Nephron (organoid): Measurements from ENCODE around the gene ERC1.

Experiments used
- H3K27ac Mint-ChIP-seq, 3 experiments: 2 replicates each; pipeline ENCODE4 v1.8.0; 2020; ENCODE audit warnings: mixed read lengths in 3 of 3, mild to moderate bottlenecking in 2 of 3, moderate library complexity in 1 of 3
- H3K27me3 Mint-ChIP-seq: 2 replicates; pipeline ENCODE4 v1.8.0; 2021; ENCODE audit warnings: low read depth, mild to moderate bottlenecking, moderate library complexity, mixed read lengths
- H3K36me3 Mint-ChIP-seq: 2 replicates; pipeline ENCODE4 v1.8.0; 2020; ENCODE audit warnings: low read depth, mixed read lengths
- H3K4me1 Mint-ChIP-seq: 2 replicates; pipeline ENCODE4 v1.8.0; 2020; ENCODE audit warnings: mixed read lengths
- H3K4me3 Mint-ChIP-seq, 3 experiments: 2 replicates each; pipeline ENCODE4 v1.8.0; 2020; ENCODE audit warnings: mild to moderate bottlenecking in 3 of 3, mixed read lengths in 3 of 3, moderate library complexity in 2 of 3
- H3K9me3 Mint-ChIP-seq: 2 replicates; pipeline ENCODE4 v1.8.0; 2020; ENCODE audit warnings: mixed read lengths
- TF ChIP-seq, protein P1 (sequence below), 3 experiments: fragments of 200-600 bp; sonication (generic); IDR thresholded peaks; one replicate each; pipeline ENCODE4 v1.5.0; 2021; ENCODE audit warnings: antibody characterized with exemption in 3 of 3; ENCODE audit not compliant: unreplicated experiment in 3 of 3

The ERC1 gene

DNA sequence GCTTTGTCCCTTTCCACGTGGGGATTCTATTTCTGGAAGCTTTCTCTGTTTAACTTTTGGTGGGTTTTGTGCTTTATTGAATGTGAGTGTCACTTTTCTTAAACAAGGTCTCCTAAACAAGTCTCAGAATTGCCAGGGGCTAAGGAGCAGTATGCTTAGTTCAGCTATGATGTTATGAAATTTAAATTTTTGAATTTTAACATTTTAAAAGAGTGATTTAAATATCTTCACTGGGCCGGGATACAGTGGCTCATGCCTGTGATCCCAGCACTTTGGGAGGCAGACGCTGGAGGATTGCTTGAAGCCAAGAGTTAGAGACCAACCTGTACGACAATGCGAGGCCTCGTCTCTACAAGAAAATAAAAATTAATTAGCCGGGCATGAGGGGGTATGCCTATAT is 276.2 kb downstream of the ERC1 start:
- H3K9me3 Mint-ChIP-seq, result no peaks in the 10 kb centered on the region
- H3K4me1 Mint-ChIP-seq, result no peaks in the 10 kb centered on the region
- H3K27me3 Mint-ChIP-seq, result no peaks in the 10 kb centered on the region
- no peak overlapping the region for H3K27ac Mint-ChIP-seq
- peaks cover 20% of the 10 kb centered on the region for H3K36me3 Mint-ChIP-seq
- TF ChIP-seq, protein P1, sequence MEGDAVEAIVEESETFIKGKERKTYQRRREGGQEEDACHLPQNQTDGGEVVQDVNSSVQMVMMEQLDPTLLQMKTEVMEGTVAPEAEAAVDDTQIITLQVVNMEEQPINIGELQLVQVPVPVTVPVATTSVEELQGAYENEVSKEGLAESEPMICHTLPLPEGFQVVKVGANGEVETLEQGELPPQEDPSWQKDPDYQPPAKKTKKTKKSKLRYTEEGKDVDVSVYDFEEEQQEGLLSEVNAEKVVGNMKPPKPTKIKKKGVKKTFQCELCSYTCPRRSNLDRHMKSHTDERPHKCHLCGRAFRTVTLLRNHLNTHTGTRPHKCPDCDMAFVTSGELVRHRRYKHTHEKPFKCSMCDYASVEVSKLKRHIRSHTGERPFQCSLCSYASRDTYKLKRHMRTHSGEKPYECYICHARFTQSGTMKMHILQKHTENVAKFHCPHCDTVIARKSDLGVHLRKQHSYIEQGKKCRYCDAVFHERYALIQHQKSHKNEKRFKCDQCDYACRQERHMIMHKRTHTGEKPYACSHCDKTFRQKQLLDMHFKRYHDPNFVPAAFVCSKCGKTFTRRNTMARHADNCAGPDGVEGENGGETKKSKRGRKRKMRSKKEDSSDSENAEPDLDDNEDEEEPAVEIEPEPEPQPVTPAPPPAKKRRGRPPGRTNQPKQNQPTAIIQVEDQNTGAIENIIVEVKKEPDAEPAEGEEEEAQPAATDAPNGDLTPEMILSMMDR (IDR thresholded peaks at IDR 0.05; ENCODE audit: unreplicated experiment in 3 of 3), result no peak
- no peak overlapping the region for H3K4me3 Mint-ChIP-seq

DNA sequence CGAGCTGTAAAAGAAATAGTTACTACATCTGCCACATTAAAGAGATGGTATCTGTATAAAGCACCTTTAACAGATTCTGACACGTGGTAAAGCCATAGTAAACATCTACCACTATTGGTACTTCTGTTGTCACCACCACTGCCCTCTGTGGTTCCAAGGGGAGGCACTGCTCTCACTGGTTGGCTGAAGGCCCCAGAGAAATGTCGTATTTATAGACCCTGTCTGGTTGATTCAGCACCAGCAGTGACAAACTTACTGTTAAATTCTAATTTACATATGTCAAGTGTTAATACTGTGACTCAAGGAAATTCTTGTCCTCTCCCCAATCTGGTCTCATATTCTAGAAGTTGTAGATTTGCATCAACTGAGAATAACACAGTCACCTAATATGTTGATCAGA is 281.1 kb downstream of the ERC1 start:
- no peak overlapping the region for H3K27ac Mint-ChIP-seq

DNA sequence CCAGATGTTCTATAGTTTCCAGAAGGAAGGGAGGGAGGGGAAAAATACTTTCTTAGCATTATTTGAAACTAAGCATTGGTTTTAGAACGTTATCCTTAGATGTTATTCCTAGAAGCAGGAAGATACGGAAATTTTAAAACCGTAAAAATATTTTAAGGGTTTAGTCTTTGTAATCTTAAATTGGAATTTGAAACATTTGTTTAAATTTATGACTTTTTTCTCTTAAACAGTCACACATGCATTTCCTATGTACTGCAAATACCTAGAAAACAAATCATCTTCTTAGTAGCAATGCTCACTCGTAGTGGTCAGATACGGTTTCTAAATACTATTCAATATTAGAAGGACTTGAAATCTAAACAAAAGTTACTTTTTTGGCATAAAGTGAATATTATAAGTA is 282.0 kb downstream of the ERC1 start:
- H3K27me3 Mint-ChIP-seq, result no peaks in the 10 kb centered on the region
- H3K36me3 Mint-ChIP-seq, result peaks cover 12% of the 10 kb centered on the region
- TF ChIP-seq, protein P1 (IDR thresholded peaks at IDR 0.05; ENCODE audit: unreplicated experiment in 3 of 3), result no peak
- H3K9me3 Mint-ChIP-seq, result no peaks in the 10 kb centered on the region
- H3K4me1 Mint-ChIP-seq, result peaks cover 7% of the 10 kb centered on the region
- H3K4me3 Mint-ChIP-seq, result no peak overlapping the region
- H3K27ac Mint-ChIP-seq, result no peak overlapping the region

More for the DNA sequence above, 281.1 kb downstream of the ERC1 start:
- Mint-ChIP-seq H3K36me3 (peaks cover 12% of the 10 kb centered on the region), H3K4me3 (no peak overlapping the region), H3K4me1 (no peaks in the 10 kb centered on the region), H3K27me3 (no peaks in the 10 kb centered on the region), H3K9me3 (no peaks in the 10 kb centered on the region)
- TF ChIP-seq, protein P1 (IDR thresholded peaks at IDR 0.05; ENCODE audit: unreplicated experiment in 3 of 3), result no peak

DNA sequence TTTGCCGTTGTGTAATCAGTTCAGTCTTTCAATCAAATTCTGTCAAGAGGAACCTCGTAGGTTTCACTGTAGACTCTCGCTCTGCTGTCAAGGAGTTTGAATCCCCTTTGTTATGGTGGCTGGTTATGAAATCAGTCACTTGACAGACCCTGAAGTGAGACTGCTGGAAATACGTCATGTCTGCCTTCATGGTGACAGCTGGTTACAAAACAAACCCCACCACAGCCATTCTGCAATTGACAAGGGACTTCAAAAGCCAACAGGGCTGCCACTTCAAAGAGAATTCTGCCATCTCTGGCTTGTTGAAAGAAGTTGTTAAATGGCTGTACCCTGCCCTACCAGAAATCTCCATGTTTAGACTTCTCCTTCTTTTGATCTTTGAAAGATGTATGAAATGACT is 286.9 kb downstream of the ERC1 start:
- peak overlapping the region in 1 of 3 experiments; percentile 38 for H3K27ac Mint-ChIP-seq
- TF ChIP-seq, protein P1 (IDR thresholded peaks at IDR 0.05; ENCODE audit: unreplicated experiment in 3 of 3), result no peak
- no peaks in the 10 kb centered on the region for H3K27me3 Mint-ChIP-seq
- H3K4me3 Mint-ChIP-seq, result peak overlapping the region in 1 of 3 experiments; percentile 70
- H3K36me3 Mint-ChIP-seq, result peaks cover 12% of the 10 kb centered on the region
- peaks cover 43% of the 10 kb centered on the region for H3K4me1 Mint-ChIP-seq
- H3K9me3 Mint-ChIP-seq, result no peaks in the 10 kb centered on the region

DNA sequence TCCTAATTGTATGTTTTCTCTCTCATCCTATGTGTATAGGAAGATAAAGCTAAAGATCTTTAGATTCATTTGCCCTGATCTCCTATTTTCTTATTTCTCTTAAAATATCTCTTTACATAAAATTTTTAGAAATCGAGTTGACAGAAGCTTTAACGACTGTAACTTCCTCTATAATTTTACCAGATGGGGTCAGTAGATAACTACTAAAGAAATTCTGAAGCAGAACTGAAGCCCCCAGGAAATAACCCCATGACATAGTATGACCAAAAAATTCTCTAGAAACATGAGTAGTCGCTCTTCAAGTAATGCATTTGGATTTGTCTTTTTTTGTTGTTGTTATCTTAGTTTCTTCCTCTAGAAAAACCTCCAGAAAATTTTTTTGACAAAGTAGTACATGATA is 288.0 kb downstream of the ERC1 start:
- H3K4me3 Mint-ChIP-seq, result no peak overlapping the region
- no peaks in the 10 kb centered on the region for H3K27me3 Mint-ChIP-seq
- H3K9me3 Mint-ChIP-seq, result no peaks in the 10 kb centered on the region
- peaks cover 55% of the 10 kb centered on the region for H3K4me1 Mint-ChIP-seq
- peaks cover 12% of the 10 kb centered on the region for H3K36me3 Mint-ChIP-seq
- peak overlapping the region in 1 of 3 experiments; percentile 40 for H3K27ac Mint-ChIP-seq
- TF ChIP-seq, protein P1 (IDR thresholded peaks at IDR 0.05; ENCODE audit: unreplicated experiment in 3 of 3), result peak; percentile 23 to 46 (median 30)

DNA sequence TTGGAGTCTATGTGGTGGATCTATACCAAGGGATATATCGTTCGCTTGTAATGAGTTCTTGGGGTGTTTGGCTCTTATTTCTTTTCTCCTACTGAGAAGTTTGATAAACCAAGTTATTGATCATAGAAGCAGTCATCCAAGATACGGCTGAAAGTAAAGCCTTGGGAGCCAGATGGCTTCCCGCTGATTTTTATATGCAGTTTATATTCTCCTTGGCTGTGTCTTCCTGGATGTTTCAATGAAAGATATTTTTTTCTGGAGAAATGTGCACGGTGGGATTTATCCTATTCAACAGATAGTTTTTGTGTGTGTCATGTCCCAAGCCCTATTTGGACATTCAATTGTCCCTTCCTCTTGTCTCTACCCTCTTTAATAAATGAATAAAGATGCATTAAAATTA is 289.0 kb downstream of the ERC1 start:
- Mint-ChIP-seq H3K27ac (peak overlapping the region in 2 of 3 experiments; percentile 54 to 92), H3K9me3 (no peaks in the 10 kb centered on the region), H3K36me3 (peaks cover 18% of the 10 kb centered on the region), H3K4me1 (peaks cover 57% of the 10 kb centered on the region), H3K4me3 (no peak overlapping the region), H3K27me3 (no peaks in the 10 kb centered on the region)
- TF ChIP-seq, protein P1 (IDR thresholded peaks at IDR 0.05; ENCODE audit: unreplicated experiment in 3 of 3), result no peak
